Measurements from ENCODE around the gene DDAH1. TPM values are rescaled to one million over a fixed set of nuclear protein-coding genes. Genes with fewer than 3 reads are reported as not detected.
A peak's percentile ranks its signal among the peaks of the same experiment; 100 is the strongest.

Gene DDAH1
- total RNA-seq, 1 experiment from 2014 or later = 87.9 TPM

- H3K9me3 Mint-ChIP-seq (ENCODE audit: unreplicated experiment) = no peaks in the 10 kb centered on the region
- Histone ChIP-seq H3K36me3 (ENCODE audit: control insufficient read depth, insufficient read depth, low read length) (no peaks in the 10 kb centered on the region), H3K4me3 (ENCODE audit: low read depth, low read length) (peak overlapping the region; percentile 94), H3K27me3 (replicated peaks; ENCODE audit: control insufficient read depth, insufficient read depth, low read length) (no peaks in the 10 kb centered on the region), H3K9me3 (no peaks in the 10 kb centered on the region), H3K4me1 (peaks cover 12% of the 10 kb centered on the region)
- BruUV-seq (replicated peaks) = no TSS peak
- intact Hi-C loops (cut with micrococcal nuclease; ENCODE audit: unreplicated experiment) = loop anchor here (2.0 kb wide), 1 partner anchor 23 kb away; no protein-coding TSS in a partner anchor
- no peak for DNase-seq
- H3K4me3 Mint-ChIP-seq (ENCODE audit: unreplicated experiment) = peak overlapping the region; percentile 76
- TF ChIP-seq CTCF (IDR thresholded peaks at IDR 0.05; ENCODE audit: insufficient read depth in 1 of 2, low read depth in 1 of 2, low read length in 1 of 2, severe bottlenecking in 1 of 2, unreplicated experiment in 1 of 2) = no peak
- POLR2A ChIA-PET = interaction anchor here (0.8 to 1.7 kb wide), 4 partner anchors 12 to 433 kb away, joined by 3 to 11 read pairs (median 4); partner anchors contain the start of genes C1orf52 and ZNHIT6
- CTCF ChIA-PET = interaction anchor here (2.5 kb wide), 1 partner anchor 16 kb away, joined by 19 read pairs; the partner anchor contains the start of gene C1orf52
- peak overlapping the region; percentile 61 for H3K27ac Mint-ChIP-seq (ENCODE audit: unreplicated experiment)
- no peaks in the 10 kb centered on the region for H3K27me3 Mint-ChIP-seq (ENCODE audit: insufficient read depth, unreplicated experiment)
- H3K4me1 Mint-ChIP-seq (ENCODE audit: low read depth, unreplicated experiment) = peaks cover 31% of the 10 kb centered on the region
- peaks cover 9% of the 10 kb centered on the region for H3K36me3 Mint-ChIP-seq (ENCODE audit: insufficient read depth, unreplicated experiment)
Observed at GRCh38 chr1:85275701-85276214, 189.2 kb downstream of the DDAH1 start.

- no peaks in the 10 kb centered on the region for H3K9me3 ChIP-seq
- Mint-ChIP-seq H3K4me3 (ENCODE audit: unreplicated experiment) (peak overlapping the region; percentile 76), H3K9me3 (ENCODE audit: unreplicated experiment) (no peaks in the 10 kb centered on the region), H3K27me3 (ENCODE audit: insufficient read depth, unreplicated experiment) (no peaks in the 10 kb centered on the region), H3K27ac (ENCODE audit: unreplicated experiment) (peak overlapping the region; percentile 61), H3K36me3 (ENCODE audit: insufficient read depth, unreplicated experiment) (peaks cover 15% of the 10 kb centered on the region), H3K4me1 (ENCODE audit: low read depth, unreplicated experiment) (peaks cover 33% of the 10 kb centered on the region)
- BruUV-seq (replicated peaks) = no TSS peak
- H3K27me3 ChIP-seq (replicated peaks; ENCODE audit: control insufficient read depth, insufficient read depth, low read length) = no peaks in the 10 kb centered on the region
- DNase-seq = no peak
- H3K36me3 ChIP-seq (ENCODE audit: control insufficient read depth, insufficient read depth, low read length) = no peaks in the 10 kb centered on the region
- peaks cover 17% of the 10 kb centered on the region for H3K4me1 ChIP-seq
- POLR2A ChIA-PET = interaction anchor here (1.7 kb wide), 1 partner anchor 16 kb away, joined by 11 read pairs; the partner anchor contains the start of gene C1orf52
- intact Hi-C loops (cut with micrococcal nuclease; ENCODE audit: unreplicated experiment) = no loop called here
- CTCF ChIA-PET = interaction anchor here (2.5 kb wide), 1 partner anchor 15 kb away, joined by 19 read pairs; the partner anchor contains the start of gene C1orf52
- H3K4me3 ChIP-seq (ENCODE audit: low read depth, low read length) = peak overlapping the region; percentile 94
- TF ChIP-seq CTCF (IDR thresholded peaks at IDR 0.05; ENCODE audit: insufficient read depth in 1 of 2, low read depth in 1 of 2, low read length in 1 of 2, severe bottlenecking in 1 of 2, unreplicated experiment in 1 of 2) = no peak
Observed at GRCh38 chr1:85274969-85275453, 189.9 kb downstream of the DDAH1 start.

- peaks cover 37% of the 10 kb centered on the region for H3K4me1 Mint-ChIP-seq (ENCODE audit: low read depth, unreplicated experiment)
- intact Hi-C loops (cut with micrococcal nuclease; ENCODE audit: unreplicated experiment) = no loop called here
- no peaks in the 10 kb centered on the region for H3K36me3 ChIP-seq (ENCODE audit: control insufficient read depth, insufficient read depth, low read length)
- CTCF ChIA-PET = no interaction called here
- no peak for TF ChIP-seq CTCF (IDR thresholded peaks at IDR 0.05; ENCODE audit: insufficient read depth in 1 of 2, low read depth in 1 of 2, low read length in 1 of 2, severe bottlenecking in 1 of 2, unreplicated experiment in 1 of 2)
- peaks cover 29% of the 10 kb centered on the region for H3K36me3 Mint-ChIP-seq (ENCODE audit: insufficient read depth, unreplicated experiment)
- H3K27me3 ChIP-seq (replicated peaks; ENCODE audit: control insufficient read depth, insufficient read depth, low read length) = no peaks in the 10 kb centered on the region
- no peak for DNase-seq
- no peak overlapping the region for H3K4me3 Mint-ChIP-seq (ENCODE audit: unreplicated experiment)
- no peaks in the 10 kb centered on the region for H3K9me3 ChIP-seq
- no peaks in the 10 kb centered on the region for H3K9me3 Mint-ChIP-seq (ENCODE audit: unreplicated experiment)
- POLR2A ChIA-PET = no interaction called here
- H3K27me3 Mint-ChIP-seq (ENCODE audit: insufficient read depth, unreplicated experiment) = no peaks in the 10 kb centered on the region
- no TSS peak for BruUV-seq (replicated peaks)
- H3K4me1 ChIP-seq = peaks cover 27% of the 10 kb centered on the region
- H3K4me3 ChIP-seq (ENCODE audit: low read depth, low read length) = no peak overlapping the region
- H3K27ac Mint-ChIP-seq (ENCODE audit: unreplicated experiment) = no peak overlapping the region
Observed at GRCh38 chr1:85273397-85273796, 191.6 kb downstream of the DDAH1 start.

All from Caco-2 (cell line).